Right hindlimb (tissue), 1 donor: ENCODE measurements around the gene ESYT3.
"Not testable (repeated sequence)": the region's sequence is repeated elsewhere in the genome, so short reads cannot be mapped to it uniquely, and the experiment has no call there.

Experiments used
- DNase-seq: peaks from one replicate; pipeline ENCODE4 v3.0.0-alpha.2; 2018

The ESYT3 gene

DNA sequence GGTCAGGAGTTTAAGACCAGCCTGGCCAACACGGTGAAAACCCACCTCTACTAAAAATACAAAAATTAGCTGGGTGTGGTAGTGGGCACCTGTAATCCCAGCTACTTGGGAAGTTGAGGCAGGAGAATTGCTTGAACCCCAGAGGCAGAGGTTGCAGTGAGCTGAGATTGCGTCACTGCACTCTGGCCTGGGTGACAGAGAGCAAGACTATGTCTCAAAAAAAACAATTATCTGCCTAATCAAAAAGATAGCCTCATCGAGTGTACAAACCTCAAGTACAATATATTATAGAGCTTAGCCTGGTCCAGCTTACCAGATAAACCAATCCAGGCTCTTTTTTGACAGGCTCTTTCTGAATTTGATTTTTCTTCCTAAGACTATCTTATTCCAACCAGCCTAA is 61.2 kb downstream of the ESYT3 start:
- not testable (repeated sequence) for DNase-seq

DNA sequence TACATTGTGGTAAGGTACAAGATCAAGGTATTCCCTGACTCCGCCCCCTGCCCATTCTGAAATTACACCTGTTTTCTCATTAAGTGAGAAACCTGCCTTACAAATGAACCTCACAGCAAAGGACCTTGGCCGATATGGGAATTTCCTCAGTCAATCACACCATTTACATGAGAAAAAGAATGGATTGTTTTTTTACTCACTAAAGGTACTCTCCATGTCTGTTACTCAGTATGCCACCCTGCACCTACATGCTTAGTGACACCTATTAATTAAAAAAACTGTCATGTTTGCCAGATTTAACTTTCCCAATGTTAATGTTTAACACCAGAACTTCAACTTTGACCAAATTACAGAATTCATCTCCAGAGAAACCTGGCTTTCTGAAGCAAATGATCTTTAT is 62.0 kb downstream of the ESYT3 start:
- DNase-seq = no peak

DNA sequence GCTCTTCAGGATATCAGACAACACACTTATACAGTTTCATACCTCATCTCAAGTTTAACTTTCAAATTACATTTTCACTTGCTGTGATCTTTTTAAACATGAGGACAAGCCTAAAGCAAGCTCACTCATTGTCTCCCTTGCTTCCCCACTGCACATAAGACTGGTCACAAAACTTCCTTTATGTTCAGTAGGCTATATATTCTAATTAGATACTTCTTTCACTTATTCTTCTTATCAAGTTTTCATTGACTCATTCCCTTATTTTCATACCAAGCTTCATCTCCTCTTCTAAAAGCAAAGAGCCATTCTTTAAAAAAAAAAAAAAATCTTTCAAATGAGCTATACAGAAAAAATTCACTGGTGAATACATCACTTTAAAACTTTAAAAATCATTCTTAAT is 62.6 kb downstream of the ESYT3 start:
- DNase-seq = no peak

DNA sequence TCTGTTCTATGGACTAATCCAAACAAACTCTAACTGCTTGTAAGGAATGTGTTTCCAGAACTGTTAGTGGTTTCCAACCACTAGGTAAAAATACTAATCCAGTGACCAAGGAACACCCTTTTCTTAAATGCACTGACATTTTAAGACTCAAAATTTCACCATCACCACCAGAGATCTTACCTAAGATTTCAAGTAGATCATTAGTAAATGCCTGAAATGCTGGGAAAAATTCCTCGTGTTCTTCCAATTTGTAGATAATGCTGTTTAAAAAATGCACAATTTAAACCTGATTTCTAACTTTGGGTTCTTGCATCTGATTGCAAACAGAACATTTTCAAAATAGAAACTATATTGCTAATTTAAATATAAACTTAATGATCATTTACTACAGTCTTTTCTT is 63.4 kb downstream of the ESYT3 start:
- no peak for DNase-seq

DNA sequence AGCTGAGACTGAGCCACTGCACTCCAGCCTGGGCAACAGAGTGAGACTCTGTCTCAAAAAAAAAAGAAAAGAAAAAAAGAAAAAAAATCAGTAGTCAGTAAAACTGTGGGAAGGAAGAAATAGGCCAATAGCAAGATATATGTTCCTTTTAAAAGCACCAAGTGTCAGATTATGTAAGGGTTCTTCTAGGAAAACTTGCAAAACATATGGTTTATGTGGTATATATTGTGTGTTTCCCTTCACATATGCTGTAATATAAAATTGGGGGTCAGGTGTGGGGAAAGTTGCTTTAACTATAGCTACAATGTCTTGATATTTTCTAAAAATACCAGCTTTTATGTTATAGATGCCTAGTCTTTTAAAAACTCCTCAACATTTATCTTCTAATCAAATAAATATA is 64.6 kb downstream of the ESYT3 start:
- no peak for DNase-seq

DNA sequence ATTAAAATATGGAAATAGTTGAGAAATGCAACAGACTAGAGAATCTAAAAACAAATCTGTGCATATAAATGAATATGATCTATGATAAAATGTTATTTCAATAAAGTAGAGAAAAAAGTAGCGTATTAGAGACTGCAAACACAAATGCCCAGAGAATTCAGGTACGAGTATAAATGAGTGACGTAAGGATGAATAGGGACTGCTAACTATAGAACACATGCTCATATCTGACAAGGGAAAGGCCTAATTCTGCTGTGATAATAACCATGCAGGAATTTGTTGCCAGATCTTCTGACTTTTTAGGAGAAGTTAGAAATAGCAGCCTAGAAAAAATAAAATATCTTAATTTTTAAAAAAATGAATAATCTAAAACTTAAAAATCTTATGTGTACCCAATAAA is 73.1 kb downstream of the ESYT3 start:
- no peak for DNase-seq

DNA sequence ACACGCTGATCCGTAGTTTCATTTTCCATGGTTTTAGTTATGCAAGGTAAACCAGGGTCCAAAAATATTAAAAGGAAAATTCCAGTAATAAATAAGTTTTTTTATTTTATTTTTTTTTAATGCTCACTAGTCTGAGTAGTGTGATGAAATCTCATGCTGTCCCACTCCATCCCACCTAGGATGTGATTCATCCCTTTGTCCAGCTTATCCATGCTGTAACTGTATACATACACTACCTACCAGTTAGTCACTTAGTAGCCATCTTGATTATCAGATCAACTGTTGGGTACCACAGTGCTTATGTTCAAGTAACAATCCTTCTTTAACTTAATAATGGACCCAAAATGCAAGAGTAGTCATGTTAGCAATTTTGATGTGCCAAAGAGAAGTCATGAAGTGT is 75.2 kb downstream of the ESYT3 start:
- DNase-seq = no peak

DNA sequence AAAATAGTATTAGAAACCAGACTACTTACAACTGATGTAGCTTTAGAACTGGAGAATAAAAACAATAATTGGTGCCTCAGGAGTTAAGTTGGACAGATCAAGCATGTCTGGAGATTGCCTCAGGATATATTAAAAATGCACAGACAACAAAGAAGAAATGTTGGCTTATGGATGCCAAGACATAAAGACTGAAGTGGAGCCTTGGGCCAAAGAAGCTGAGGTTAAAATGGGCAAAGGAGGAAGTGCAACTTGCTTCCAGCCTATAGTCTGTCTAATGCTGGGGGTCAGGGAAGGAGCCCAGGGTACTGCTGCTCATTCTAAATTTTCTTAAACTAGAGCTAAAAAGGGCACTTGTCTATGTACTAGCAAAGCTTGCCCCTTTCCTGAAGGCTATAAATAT is 77.5 kb downstream of the ESYT3 start:
- no peak for DNase-seq

DNA sequence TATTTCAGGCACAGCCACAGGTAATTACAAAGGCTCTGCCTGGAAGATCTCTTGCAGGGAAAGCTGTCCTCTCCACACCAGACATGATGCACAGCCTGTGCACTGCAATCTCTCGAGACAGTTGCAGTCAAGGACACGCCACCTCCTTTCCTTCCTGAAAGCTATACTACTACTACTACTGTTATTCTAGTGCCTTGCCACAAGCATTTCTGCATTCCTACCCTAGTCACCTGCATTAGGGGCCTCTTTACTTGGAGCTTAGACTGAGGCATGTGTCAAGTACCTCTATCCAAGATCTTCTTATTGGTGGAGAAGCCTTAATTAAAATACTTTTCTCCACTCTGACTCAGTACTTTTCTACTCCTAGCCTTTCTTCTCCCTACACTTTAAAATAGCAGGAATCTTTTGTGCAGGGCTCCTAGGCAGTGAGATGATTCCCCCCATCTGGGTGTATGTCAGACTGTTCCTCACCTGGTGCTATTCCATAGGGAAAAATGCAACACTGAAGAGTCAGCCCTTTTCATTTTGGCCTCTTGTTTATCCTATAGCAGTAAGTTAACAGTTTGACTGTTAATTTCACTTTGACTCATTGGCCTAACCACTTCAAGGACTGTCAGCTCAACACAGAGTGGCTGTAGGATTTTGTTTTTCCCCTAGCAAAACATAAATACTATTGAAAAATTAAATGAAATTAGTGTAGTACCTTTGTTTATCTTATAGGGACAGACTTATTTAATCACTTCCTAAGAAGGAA is 78.9 kb downstream of the ESYT3 start:
- no peak for DNase-seq

DNA sequence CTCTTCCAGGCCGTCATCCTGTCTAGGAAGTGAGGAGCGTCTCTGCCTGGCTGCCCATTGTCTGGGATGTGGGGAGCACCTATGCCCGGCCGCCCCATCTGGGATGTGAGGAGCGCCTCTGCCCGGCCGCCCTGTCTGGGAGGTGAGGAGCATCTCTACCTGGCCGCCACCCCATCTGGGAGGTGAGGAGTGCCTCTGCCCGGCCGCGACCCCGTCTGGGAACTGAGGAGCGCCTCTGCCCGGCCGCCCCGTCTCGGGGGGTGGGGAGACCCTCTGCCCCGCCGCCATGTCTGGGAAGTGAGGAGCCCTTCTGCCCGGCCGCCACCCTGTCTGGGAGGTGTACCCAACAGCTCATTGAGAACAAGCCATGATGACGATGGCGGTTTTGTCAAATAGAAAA is 87.0 kb downstream of the ESYT3 start:
- not testable (repeated sequence) for DNase-seq
